A549 (cell line): ENCODE data around the gene PTPRE. TPM values are rescaled to one million over a fixed set of nuclear protein-coding genes. Genes with fewer than 3 reads are reported as not detected.

Source experiments
- ATAC-seq, 2 experiments: fragments of 200-7000 bp in 1 of 2; fragments of >200 bp in 1 of 2; cut with Nextera tagmentation in 1 of 2; cut with Tn5 transposase in 1 of 2; 3 replicates each; pipeline versions ENCODE4 v1.8.0 to v1.9.1; 2018 to 2020; ENCODE audit warnings: mild to moderate bottlenecking in 1 of 2, moderate library complexity in 1 of 2
- CTCF ChIA-PET: fragments of 300-600 bp; sonication (Branson Sonifier 250); formaldehyde crosslinking; extraction: SDS; loops from one replicate; lab custom pipeline; 2021; ENCODE audit warnings: antibody characterized with exemption, inconsistent platforms; lab: Yijun Ruan, JAX
- POLR2A ChIA-PET: fragments of 350-600 bp; formaldehyde crosslinking; extraction: SDS; loops from one replicate; lab custom pipeline; 2021; ENCODE audit warnings: antibody characterized with exemption, inconsistent platforms; lab: Yijun Ruan, JAX
- DNase-seq, 2 experiments: peaks; one replicate each; pipeline versions ENCODE4 v3.0.0 to v3.0.0-alpha.2; 2011 to 2016; ENCODE audit warnings: low read depth in 1 of 2, low spot score in 1 of 2
- FAIRE-seq: peaks from 2 replicates; lab custom pipeline; 2011; peaks lifted over from hg19 to GRCh38; lab: Jason Lieb, UNC
- H3K27ac ChIP-seq, 2 experiments: fragments of >200 bp; sonication (Bioruptor Twin); formaldehyde crosslinking; 3 replicates each; pipeline ENCODE4 v1.5.1; 2016 to 2017
- H3K4me1 ChIP-seq: fragments of >200 bp; sonication (Bioruptor Twin); formaldehyde crosslinking; 3 replicates; pipeline ENCODE4 v1.6.1; 2016
- H3K4me2 ChIP-seq: fragments of >200 bp; sonication (Bioruptor Twin); formaldehyde crosslinking; 3 replicates; pipeline ENCODE4 v1.6.1; 2016
- H3K4me3 ChIP-seq: fragments of >200 bp; sonication (Bioruptor Twin); formaldehyde crosslinking; 3 replicates; pipeline ENCODE4 v1.5.1; 2016
- H3K9me3 ChIP-seq: fragments of >200 bp; sonication (Bioruptor Twin); formaldehyde crosslinking; 3 replicates; pipeline ENCODE4 v1.6.1; 2016
- ATOH8 ChIP-seq: fragments of 250-450 bp; sonication (Bioruptor Pico); IDR thresholded peaks from 2 replicates; pipeline ENCODE4 v1.5.0; 2020; ENCODE audit warnings: low read depth, mild to moderate bottlenecking, moderate library complexity
- BHLHE40 ChIP-seq: IDR thresholded peaks from 2 replicates; pipeline ENCODE4 v1.6.1; 2012; ENCODE audit warnings: low read depth, low read length, inconsistent platforms
- CBX2 ChIP-seq: fragments of 200-600 bp; sonication (generic); IDR thresholded peaks from 2 replicates; pipeline ENCODE4 v1.6.1; 2016; ENCODE audit warnings: low read depth, mild to moderate bottlenecking, borderline replicate concordance
- CBX8 ChIP-seq: fragments of 200-600 bp; sonication (generic); IDR thresholded peaks from 2 replicates; pipeline ENCODE4 v1.6.1; 2016
- CHD4 ChIP-seq: fragments of 200-600 bp; sonication (generic); IDR thresholded peaks from 2 replicates; pipeline ENCODE4 v1.6.1; 2016; ENCODE audit warnings: antibody characterized with exemption, mild to moderate bottlenecking, borderline replicate concordance
- E2F6 ChIP-seq: IDR thresholded peaks from 2 replicates; pipeline ENCODE4 v1.6.1; 2012; ENCODE audit warnings: low read depth, borderline replicate concordance
- EHF ChIP-seq: fragments of 250-450 bp; sonication (Bioruptor Pico); IDR thresholded peaks from 2 replicates; pipeline ENCODE4 v1.5.0; 2020; ENCODE audit warnings: mild to moderate bottlenecking
- FOSB ChIP-seq: fragments of 250-450 bp; sonication (Bioruptor Pico); IDR thresholded peaks from 2 replicates; pipeline ENCODE4 v1.5.0; 2020; ENCODE audit warnings: mild to moderate bottlenecking, moderate library complexity
- FOSL2 ChIP-seq, 2 experiments: fragments of 450-650 bp in 1 of 2; fragments of >200 bp in 1 of 2; sonication (Bioruptor Twin) in 1 of 2; formaldehyde crosslinking; IDR thresholded peaks; 2 replicates each; pipeline versions ENCODE4 v1.5.0 to v1.6.1; 2016 to 2020; ENCODE audit warnings: mild to moderate bottlenecking in 1 of 2, moderate library complexity in 1 of 2
- FOXS1 ChIP-seq: fragments of 250-450 bp; sonication (Bioruptor Pico); IDR thresholded peaks from 2 replicates; pipeline ENCODE4 v1.5.0; 2020; ENCODE audit warnings: mild to moderate bottlenecking, moderate library complexity
- GATA3 ChIP-seq: IDR thresholded peaks from 2 replicates; pipeline ENCODE4 v1.6.1; 2012; ENCODE audit warnings: borderline replicate concordance
- HES2 ChIP-seq: fragments of >200 bp; sonication (Bioruptor Twin); formaldehyde crosslinking; IDR thresholded peaks from 2 replicates; pipeline ENCODE4 v1.6.1; 2016
- HEYL ChIP-seq: fragments of 250-450 bp; sonication (Bioruptor Pico); IDR thresholded peaks from 2 replicates; pipeline ENCODE4 v1.8.0; 2021; ENCODE audit warnings: mild to moderate bottlenecking, moderate library complexity
- HOXA7 ChIP-seq: fragments of 250-450 bp; sonication (Bioruptor Pico); IDR thresholded peaks from 2 replicates; pipeline ENCODE4 v1.5.0; 2020; ENCODE audit warnings: mild to moderate bottlenecking, moderate library complexity
- HOXB13 ChIP-seq: fragments of 250-450 bp; sonication (Bioruptor Pico); IDR thresholded peaks from 2 replicates; pipeline ENCODE4 v1.5.0; 2020; ENCODE audit warnings: low read depth, mild to moderate bottlenecking, moderate library complexity
- JUN ChIP-seq, 2 experiments: fragments of >200 bp; sonication (Bioruptor Twin); formaldehyde crosslinking; IDR thresholded peaks; 2 replicates in 1 of 2; 3 replicates in 1 of 2; pipeline ENCODE4 v1.6.1; 2016 to 2017
- JUNB ChIP-seq: fragments of >200 bp; sonication (Bioruptor Twin); formaldehyde crosslinking; IDR thresholded peaks from 2 replicates; pipeline ENCODE4 v1.6.1; 2016
- KDM5A ChIP-seq: fragments of 200-600 bp; sonication (generic); IDR thresholded peaks from 2 replicates; pipeline ENCODE4 v1.6.1; 2016; ENCODE audit warnings: antibody characterized with exemption, mild to moderate bottlenecking
- MAX ChIP-seq: IDR thresholded peaks from 2 replicates; pipeline ENCODE4 v1.6.1; 2012
- MAZ ChIP-seq: fragments of 150-350 bp; IDR thresholded peaks from 2 replicates; pipeline ENCODE4 v1.6.1; 2014; ENCODE audit warnings: antibody characterized with exemption, low read depth, low read length, borderline replicate concordance
- NFE2L2 ChIP-seq: fragments of 150-350 bp; conservative IDR thresholded peaks from 2 replicates; pipeline ENCODE4 v1.6.1; 2014; ENCODE audit warnings: low read length
- NR3C1 ChIP-seq: fragments of >200 bp; sonication (Bioruptor Twin); formaldehyde crosslinking; IDR thresholded peaks from 3 replicates; pipeline ENCODE4 v1.6.1; 2017
- PHF8 ChIP-seq: fragments of 200-600 bp; sonication (generic); IDR thresholded peaks from 2 replicates; pipeline ENCODE4 v1.6.1; 2016; ENCODE audit warnings: low read depth, mild to moderate bottlenecking, antibody characterized with exemption, moderate library complexity, borderline replicate concordance
- POLR2AphosphoS2 ChIP-seq: conservative IDR thresholded peaks from 2 replicates; pipeline ENCODE4 v1.6.1; 2012; ENCODE audit warnings: low read length, improper control_type of control experiment, inconsistent platforms
- RARB ChIP-seq: fragments of 250-450 bp; sonication (Bioruptor Pico); IDR thresholded peaks from 2 replicates; pipeline ENCODE4 v1.8.0; 2021; ENCODE audit warnings: mild to moderate bottlenecking, moderate library complexity
- REST ChIP-seq: fragments of 200-600 bp; sonication (generic); IDR thresholded peaks from 2 replicates; pipeline ENCODE4 v1.6.1; 2016; ENCODE audit warnings: antibody characterized with exemption, mild to moderate bottlenecking, moderate library complexity
- RFX5 ChIP-seq: fragments of 450-650 bp; IDR thresholded peaks from 2 replicates; pipeline ENCODE4 v1.7.1; 2014; ENCODE audit warnings: antibody characterized with exemption, mild to moderate bottlenecking, moderate library complexity
- RNF2 ChIP-seq: fragments of 200-600 bp; sonication (generic); IDR thresholded peaks from 2 replicates; pipeline ENCODE4 v1.6.1; 2016; ENCODE audit warnings: low read depth, mild to moderate bottlenecking, antibody characterized with exemption, moderate library complexity, borderline replicate concordance
- SMC3 ChIP-seq: fragments of >200 bp; sonication (Bioruptor Twin); formaldehyde crosslinking; IDR thresholded peaks from 3 replicates; pipeline ENCODE4 v1.6.1; 2018; ENCODE audit warnings: inconsistent platforms
- TP53 ChIP-seq: fragments of 250-450 bp; sonication (Bioruptor Pico); IDR thresholded peaks from 2 replicates; pipeline ENCODE4 v1.5.0; 2021; ENCODE audit warnings: mild to moderate bottlenecking, moderate library complexity
- ZFP36 ChIP-seq: fragments of 450-650 bp; IDR thresholded peaks from 2 replicates; pipeline ENCODE4 v1.6.1; 2014; ENCODE audit warnings: borderline replicate concordance; ENCODE audit not compliant: partially characterized antibody
- WGBS: methylation state at CpG from one replicate; pipeline ENCODE4 v1.1.6; 2017; ENCODE audit errors: missing lambda C conversion rate; 5-methylcytosine and 5-hydroxymethylcytosine counted together
- polyA plus RNA-seq, 4 experiments: library from polyadenylated mRNA; depleted of rRNA in 3 of 4; stranded (reverse); fragments of >200 nt; fragmentation: RNase III in 1 of 4; extraction: RNeasy Plus Mini Kit Qiagen cat#74134 plus additional on column Dnase treatment in 1 of 4; gene quantifications; 2 replicates in 3 of 4; 3 replicates in 1 of 4; pipeline ENCODE4 v1.2.3, GENCODE V29; 2011 to 2017

Gene PTPRE
- polyA plus RNA-seq, 2 of the 4 experiments (the other 2 are of a cell fraction), result 0.31 to 1.5 TPM

GRCh38 chr10:128080641-128081040, 173.7 kb downstream of the PTPRE start:
- Histone ChIP-seq H3K4me2 (no peak overlapping the region), H3K4me1 (no peaks in the 10 kb centered on the region), H3K4me3 (no peak overlapping the region), H3K27ac (no peak overlapping the region), H3K9me3 (no peaks in the 10 kb centered on the region)
- ATAC-seq (no peak), FAIRE-seq (no peak), DNase-seq (no peak)
- ChIA-PET CTCF (interaction anchor here (0.8 to 6.9 kb wide), 5 partner anchors 10 to 131 kb away, joined by 4 to 51 read pairs (median 6); no protein-coding TSS in a partner anchor), POLR2A (no interaction called here)
- 65% methylated on average over 8 of the region's 8 CpGs for WGBS
- no peak for TF ChIP-seq CHD4
- TF ChIP-seq HOXB13 (CRISPR knock-in tag), result no peak
- TF ChIP-seq RNF2, result no peak
- no peak for TF ChIP-seq ATOH8
- TF ChIP-seq POLR2AphosphoS2, result no peak
- no peak for TF ChIP-seq HEYL
- no peak for TF ChIP-seq CBX2
- TF ChIP-seq FOXS1 (CRISPR knock-in tag), result no peak
- no peak for TF ChIP-seq JUN (IDR thresholded peaks at IDR 0.05)
- TF ChIP-seq NR3C1, result no peak
- no peak for TF ChIP-seq CBX8
- TF ChIP-seq HOXA7, result no peak
- TF ChIP-seq MAX, result no peak
- TF ChIP-seq RARB (CRISPR knock-in tag), result no peak
- no peak for TF ChIP-seq FOSL2 (IDR thresholded peaks at IDR 0.05)
- no peak for TF ChIP-seq FOSL2 (CRISPR knock-in tag; IDR thresholded peaks at IDR 0.05)
- TF ChIP-seq NFE2L2, result no peak
- TF ChIP-seq E2F6, result no peak
- no peak for TF ChIP-seq ZFP36
- TF ChIP-seq RFX5, result no peak
- no peak for TF ChIP-seq HES2

GRCh38 chr10:128081222-128081621, 174.3 kb downstream of the PTPRE start:
- ChIA-PET CTCF (interaction anchor here (1.3 to 6.9 kb wide), 4 partner anchors 11 to 131 kb away, joined by 3 to 51 read pairs (median 5); no protein-coding TSS in a partner anchor), POLR2A (no interaction called here)
- DNase-seq (no peak), FAIRE-seq (no peak), ATAC-seq (no peak)
- no peak for TF ChIP-seq CBX8
- no peak for TF ChIP-seq JUNB
- TF ChIP-seq NFE2L2, result no peak
- TF ChIP-seq TP53 (CRISPR knock-in tag), result no peak
- TF ChIP-seq SMC3, result no peak
- no peak for TF ChIP-seq EHF (CRISPR knock-in tag)
- TF ChIP-seq REST, result no peak
- TF ChIP-seq PHF8, result no peak
- no peak for TF ChIP-seq HES2
- TF ChIP-seq MAZ, result no peak
- no peak for TF ChIP-seq KDM5A
- TF ChIP-seq BHLHE40, result no peak
- TF ChIP-seq GATA3, result no peak
- TF ChIP-seq FOSB (CRISPR knock-in tag), result no peak
- Histone ChIP-seq H3K4me3 (no peak overlapping the region), H3K9me3 (no peaks in the 10 kb centered on the region), H3K4me1 (no peaks in the 10 kb centered on the region), H3K27ac (no peak overlapping the region), H3K4me2 (no peak overlapping the region)
- 58% methylated on average over 4 of the region's 4 CpGs for WGBS
